ENCODE data around the gene EXPH5. TPM values are rescaled to one million over a fixed set of nuclear protein-coding genes. Genes with fewer than 3 reads are reported as not detected.

The EXPH5 gene
- total and polyA plus RNA-seq, 9 of the 15 experiments (the other 6 are each of a cell fraction or from before 2014, with no cell fraction given), result 1.3 to 8.5 (median 4.8) TPM

GRCh38 chr11:108497317-108498045, 96.1 kb downstream of the EXPH5 start (continued):
- TF ChIP-seq TSHZ1 (CRISPR knock-in tag; IDR thresholded peaks at IDR 0.05), result no peak
- TF ChIP-seq CTCFL (IDR thresholded peaks at IDR 0.05; ENCODE audit: borderline replicate concordance, insufficient read depth, low read depth, low read length, poor library complexity, severe bottlenecking), result no peak
- peak; percentile 99 for TF ChIP-seq ZNF24 (IDR thresholded peaks at IDR 0.05)
- no peak for TF ChIP-seq ZBTB11 (CRISPR knock-in tag; IDR thresholded peaks at IDR 0.05)
- no peak for TF ChIP-seq STAT6 (CRISPR knock-in tag; IDR thresholded peaks at IDR 0.05)
- peak; percentile 76; the same call in 1 of the 2 replicates for TF ChIP-seq GTF2F1 (IDR thresholded peaks at IDR 0.05; ENCODE audit: low read depth, low read length)
- TF ChIP-seq RREB1 (CRISPR knock-in tag; IDR thresholded peaks at IDR 0.05), result no peak
